Measurements from ENCODE around the gene RPH3AL. TPM values are rescaled to one million over a fixed set of nuclear protein-coding genes. Genes with fewer than 3 reads are reported as not detected.

RPH3AL gene
- total RNA-seq, 1 experiment from 2014 or later: 3.0 TPM

DNA sequence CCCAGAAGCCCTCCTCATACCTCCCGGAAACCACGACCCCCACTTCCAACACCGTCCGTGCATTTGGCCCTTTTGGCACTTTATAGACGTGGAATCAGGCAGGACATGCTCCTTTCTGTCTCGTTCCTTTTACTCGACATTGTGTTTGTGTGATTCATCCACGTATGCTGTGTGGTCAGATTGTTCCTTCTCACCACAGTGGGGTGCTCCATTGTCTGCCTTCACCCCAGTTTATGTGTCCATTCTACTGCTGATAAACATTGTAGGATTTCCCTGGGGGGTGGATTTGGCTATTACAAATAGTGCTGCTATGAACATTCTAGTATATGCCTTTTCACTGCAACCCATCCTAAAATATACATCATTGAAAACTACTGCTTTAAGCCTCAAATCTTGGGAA, 28.9 kb upstream of the RPH3AL start:
- H4K5ac ChIP-seq (ENCODE audit: insufficient read length, low read depth, low read length): no peak overlapping the region
- no peak overlapping the region for H2BK5ac ChIP-seq (ENCODE audit: insufficient read length, low read length)
- H2AFZ ChIP-seq (ENCODE audit: low read length): no peak overlapping the region
- no peak overlapping the region for H3K9ac ChIP-seq (ENCODE audit: extremely low read depth, insufficient read length, low read length)
- no peak overlapping the region for H3K4ac ChIP-seq (ENCODE audit: low read depth, low read length)
- H3K27me3 ChIP-seq (ENCODE audit: insufficient read depth, low read length): peaks cover 10% of the 10 kb centered on the region; the same call in 1 of the 2 replicates
- Mint-ChIP-seq H3K36me3 (ENCODE audit: insufficient read depth in 1 of 3, low read depth in 3 of 3) (peaks cover 3 to 5% (median 4%) of the 10 kb centered on the region in 3 experiments; a peak in 6 of 7 replicates), H3K4me1 (peaks cover 34 to 49% of the 10 kb centered on the region in 2 experiments), H3K27ac (peak overlapping the region in 1 of 3 experiments; percentile 84; a peak in 1 of 7 replicates), H3K9me3 (peaks cover 4% of the 10 kb centered on the region in 2 experiments; a peak in 4 of 5 replicates), H3K27me3 (ENCODE audit: low read depth) (peaks cover 52% of the 10 kb centered on the region), H3K4me3 (peak overlapping the region in 1 of 2 experiments; percentile 52; a peak in 1 of 5 replicates)
- no peak overlapping the region for H3K56ac ChIP-seq (ENCODE audit: insufficient read length, low read depth, low read length)
- no peak overlapping the region for H4K91ac ChIP-seq (ENCODE audit: insufficient read length, low read depth, low read length)
- no peaks in the 10 kb centered on the region; the same call in 1 of the 2 replicates for H3K4me1 ChIP-seq (ENCODE audit: insufficient read depth, low read length)
- no peak overlapping the region for H3K23ac ChIP-seq (ENCODE audit: insufficient read length, low read depth, low read length)
- no peak overlapping the region for H2BK12ac ChIP-seq (ENCODE audit: insufficient read length, low read depth, low read length)
- H2BK120ac ChIP-seq (ENCODE audit: low read depth, low read length, poor library complexity, severe bottlenecking): no peak overlapping the region
- no CpG with 5 or more reads among the region's 8 CpGs for WGBS (ENCODE audit: extremely low coverage, insufficient read length, low lambda C conversion rate)
- no peaks in the 10 kb centered on the region for H3K79me1 ChIP-seq (ENCODE audit: insufficient read depth, low read depth, low read length, poor library complexity, severe bottlenecking)
- no peak overlapping the region for H3K27ac ChIP-seq (ENCODE audit: insufficient read length, low read depth, low read length)
- no peak overlapping the region for H3T11ph ChIP-seq (ENCODE audit: low read length)
- H3K79me2 ChIP-seq (ENCODE audit: insufficient read depth, low read length): no peaks in the 10 kb centered on the region
- H3K9me3 ChIP-seq (ENCODE audit: control insufficient read depth, low read depth, low read length): no peaks in the 10 kb centered on the region
- DNase-seq: no peak
- no peak overlapping the region for H3K4me2 ChIP-seq (ENCODE audit: insufficient read depth, insufficient read length, low read length)
- H4K20me1 ChIP-seq (ENCODE audit: control insufficient read depth, insufficient read depth, insufficient read length): no peaks in the 10 kb centered on the region
- no peak overlapping the region for H3K14ac ChIP-seq (ENCODE audit: insufficient read depth, low read length)
- H4K8ac ChIP-seq (replicated peaks; ENCODE audit: insufficient read length, low read depth, low read length): no peak overlapping the region
- H2BK15ac ChIP-seq (ENCODE audit: low read depth, low read length): no peak overlapping the region
- TF ChIP-seq, protein P1, sequence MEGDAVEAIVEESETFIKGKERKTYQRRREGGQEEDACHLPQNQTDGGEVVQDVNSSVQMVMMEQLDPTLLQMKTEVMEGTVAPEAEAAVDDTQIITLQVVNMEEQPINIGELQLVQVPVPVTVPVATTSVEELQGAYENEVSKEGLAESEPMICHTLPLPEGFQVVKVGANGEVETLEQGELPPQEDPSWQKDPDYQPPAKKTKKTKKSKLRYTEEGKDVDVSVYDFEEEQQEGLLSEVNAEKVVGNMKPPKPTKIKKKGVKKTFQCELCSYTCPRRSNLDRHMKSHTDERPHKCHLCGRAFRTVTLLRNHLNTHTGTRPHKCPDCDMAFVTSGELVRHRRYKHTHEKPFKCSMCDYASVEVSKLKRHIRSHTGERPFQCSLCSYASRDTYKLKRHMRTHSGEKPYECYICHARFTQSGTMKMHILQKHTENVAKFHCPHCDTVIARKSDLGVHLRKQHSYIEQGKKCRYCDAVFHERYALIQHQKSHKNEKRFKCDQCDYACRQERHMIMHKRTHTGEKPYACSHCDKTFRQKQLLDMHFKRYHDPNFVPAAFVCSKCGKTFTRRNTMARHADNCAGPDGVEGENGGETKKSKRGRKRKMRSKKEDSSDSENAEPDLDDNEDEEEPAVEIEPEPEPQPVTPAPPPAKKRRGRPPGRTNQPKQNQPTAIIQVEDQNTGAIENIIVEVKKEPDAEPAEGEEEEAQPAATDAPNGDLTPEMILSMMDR (conservative IDR thresholded peaks at IDR 0.05): no peak
- no peak overlapping the region for H2AK5ac ChIP-seq (ENCODE audit: insufficient read length, low read length)
- H2BK20ac ChIP-seq (ENCODE audit: low read depth, low read length, poor library complexity, severe bottlenecking): no peak overlapping the region
- no peak overlapping the region for H3K18ac ChIP-seq (ENCODE audit: insufficient read length, low read depth, low read length)
- H3K23me2 ChIP-seq (ENCODE audit: insufficient read length, low read depth, low read length, poor library complexity, severe bottlenecking): peaks cover 4% of the 10 kb centered on the region

Data from H9 (cell line).